ENCODE measurements around the gene SAMHD1. TPM values are rescaled to one million over a fixed set of nuclear protein-coding genes. Genes with fewer than 3 reads are reported as not detected.

Gene SAMHD1
- total and polyA plus RNA-seq, 9 of the 15 experiments (the other 6 are each of a cell fraction or from before 2014, with no cell fraction given) = 6.8 to 20.4 (median 14.8) TPM

DNA sequence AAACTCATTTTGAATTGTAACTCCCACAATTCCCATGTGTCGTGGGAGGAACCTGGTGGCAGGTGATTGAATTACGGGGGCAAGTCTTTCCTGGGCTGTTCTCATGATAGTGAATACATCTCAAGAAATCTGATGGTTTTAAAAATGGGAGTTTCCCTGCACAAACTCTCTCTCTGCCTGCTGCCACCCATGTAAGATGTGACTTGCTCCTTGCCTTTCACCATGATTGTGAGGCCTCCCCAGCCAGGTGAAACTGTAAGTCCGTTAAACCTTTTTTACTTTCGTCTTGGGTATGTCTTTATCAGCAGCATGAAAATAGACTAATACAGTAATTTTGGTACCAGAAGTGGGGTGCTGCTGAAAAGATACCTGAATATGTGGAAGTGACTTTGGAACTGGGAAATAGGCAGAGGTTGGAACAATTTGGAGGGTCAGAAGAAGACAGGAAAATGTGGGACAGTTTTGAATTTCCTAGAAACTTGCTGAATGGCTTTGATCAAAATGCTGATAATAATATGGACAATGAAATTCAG is 41.4 kb upstream of the SAMHD1 start:
- Histone ChIP-seq H3K27me3 (ENCODE audit: control insufficient read depth in 2 of 2, insufficient read depth in 2 of 2, low read length in 2 of 2) (no peaks in the 10 kb centered on the region), H4K20me1 (replicated peaks; ENCODE audit: control insufficient read depth, insufficient read depth, low read length) (no peaks in the 10 kb centered on the region), H3K9ac (ENCODE audit: insufficient read depth in 1 of 2, low read depth in 2 of 2, low read length in 2 of 2) (no peak overlapping the region), H3K27ac (ENCODE audit: extremely low read depth, low read depth, low read length) (no peak overlapping the region), H3K4me3 (no peak overlapping the region), H3K36me3 (ENCODE audit: control insufficient read depth, insufficient read depth, low read length) (peaks cover 25% of the 10 kb centered on the region; the same call in 2 of the 3 replicates), H2AFZ (ENCODE audit: low read depth, low read length) (no peak overlapping the region), H3K4me1 (replicated peaks in 1 of 2; ENCODE audit: control insufficient read depth in 2 of 2, insufficient read depth in 2 of 2, low read length in 2 of 2) (peaks cover 3 to 8% of the 10 kb centered on the region in 2 experiments; a peak in 2 of 5 replicates), H3K4me2 (ENCODE audit: insufficient read depth, low read length) (no peak overlapping the region), H3K9me1 (ENCODE audit: control insufficient read depth, insufficient read depth, low read length) (no peaks in the 10 kb centered on the region), H3K9me3 (replicated peaks; ENCODE audit: control insufficient read depth, insufficient read depth, low read depth, low read length) (peaks cover 5% of the 10 kb centered on the region; the same call in 1 of the 2 replicates), H3K79me2 (ENCODE audit: control insufficient read depth, insufficient read depth, low read length) (no peaks in the 10 kb centered on the region)
- TF ChIP-seq MAZ (CRISPR knock-in tag; conservative IDR thresholded peaks at IDR 0.05 in 1 of 2, IDR thresholded peaks at IDR 0.05 in 1 of 2) (no peak), CBX5 (IDR thresholded peaks at IDR 0.05; ENCODE audit: borderline replicate concordance, low read depth) (0 out of 2 replicates have a peak, but pooled peaks have one; percentile 15), MEIS2 (IDR thresholded peaks at IDR 0.05; ENCODE audit: partially characterized antibody) (peak; percentile 6), TRIM24 (IDR thresholded peaks at IDR 0.05) (peak in 1 of 2 experiments; percentile 30; a peak in 1 of 4 replicates), PCBP2 (IDR thresholded peaks at IDR 0.05; ENCODE audit: low read depth, low read length, poor library complexity, severe bottlenecking) (no peak), ESRRA (IDR thresholded peaks at IDR 0.05; ENCODE audit: borderline replicate concordance, low read depth) (no peak), MECOM (CRISPR knock-in tag; IDR thresholded peaks at IDR 0.05) (no peak), RAD51 (IDR thresholded peaks at IDR 0.05; ENCODE audit: borderline replicate concordance, low read depth) (no peak), ZNF707 (CRISPR knock-in tag; conservative IDR thresholded peaks at IDR 0.05) (peak; percentile 98), PKNOX1 (IDR thresholded peaks at IDR 0.05) (0 out of 2 replicates have a peak, but pooled peaks have one; percentile 16), ZNF431 (CRISPR knock-in tag; IDR thresholded peaks at IDR 0.05) (peak; percentile 94), TRIM28 (IDR thresholded peaks at IDR 0.05) (peak; percentile 71)
- TF ChIP-seq, protein P1, sequence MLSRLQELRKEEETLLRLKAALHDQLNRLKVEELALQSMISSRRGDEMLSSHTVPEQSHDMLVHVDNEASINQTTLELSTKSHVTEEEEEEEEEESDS (CRISPR knock-in tag; IDR thresholded peaks at IDR 0.05) = no peak
- ChIA-PET POLR2A (no interaction called here), CTCF (ENCODE audit: low intra/inter-chr PET ratio) (no interaction called here)
- FAIRE-seq (no peak), ATAC-seq (no peak), DNase-seq (ENCODE audit: extremely low read depth in 1 of 4, low spot score in 3 of 4) (no peak)
- BruUV-seq (replicated peaks) = no TSS peak
- in situ Hi-C loops (cut with MboI) (no loop called here), intact Hi-C loops (cut with micrococcal nuclease) (no loop called here)
- WGBS (ENCODE audit: insufficient coverage, low coverage, missing lambda C conversion rate) = 66% methylated on average over 4 of the region's 4 CpGs

Data from K562 (cell line).